H9 (cell line): ENCODE data around the gene GOT1. TPM values are rescaled to one million over a fixed set of nuclear protein-coding genes. Genes with fewer than 3 reads are reported as not detected.

ENCODE experiments used
- DNase-seq: peaks from one replicate; pipeline ENCODE4 v3.0.0-alpha.2; 2017
- H2AFZ ChIP-seq: one replicate; pipeline ENCODE4 v1.6.1; 2013; ENCODE audit warnings: mild to moderate bottlenecking, low read length, control low read depth, moderate library complexity
- H2AK5ac ChIP-seq: 2 replicates; pipeline ENCODE4 v1.6.1; 2013; ENCODE audit warnings: low read length, control low read depth, mixed read lengths; ENCODE audit not compliant: insufficient read length
- H2BK120ac ChIP-seq: one replicate; pipeline ENCODE4 v1.6.1; 2013; ENCODE audit warnings: low read depth, mild to moderate bottlenecking, low read length, control low read depth, inconsistent platforms; ENCODE audit not compliant: poor library complexity, severe bottlenecking
- H2BK12ac ChIP-seq: 2 replicates; pipeline ENCODE4 v1.6.1; 2013; ENCODE audit warnings: low read length, control low read depth, mixed read lengths, low read depth; ENCODE audit not compliant: insufficient read length
- H2BK15ac ChIP-seq: 2 replicates; pipeline ENCODE4 v1.6.1; 2013; ENCODE audit warnings: low read depth, low read length, control low read depth
- H2BK20ac ChIP-seq: one replicate; pipeline ENCODE4 v1.6.1; 2013; ENCODE audit warnings: low read depth, mild to moderate bottlenecking, low read length, control low read depth, inconsistent platforms; ENCODE audit not compliant: poor library complexity, severe bottlenecking
- H2BK5ac ChIP-seq: 2 replicates; pipeline ENCODE4 v1.6.1; 2013; ENCODE audit warnings: low read length, control low read depth, mixed read lengths; ENCODE audit not compliant: insufficient read length
- H3K14ac ChIP-seq: 2 replicates; pipeline ENCODE4 v1.6.1; 2013; ENCODE audit warnings: low read length, control low read depth; ENCODE audit not compliant: insufficient read depth
- H3K18ac ChIP-seq: 2 replicates; pipeline ENCODE4 v1.6.1; 2013; ENCODE audit warnings: low read depth, mild to moderate bottlenecking, mixed read lengths, low read length, control low read depth; ENCODE audit not compliant: insufficient read length
- H3K23ac ChIP-seq: 2 replicates; pipeline ENCODE4 v1.6.1; 2013; ENCODE audit warnings: low read length, control low read depth, mixed read lengths, low read depth; ENCODE audit not compliant: insufficient read length
- H3K23me2 ChIP-seq: 2 replicates; pipeline ENCODE4 v1.6.1; 2013; ENCODE audit warnings: low read depth, mild to moderate bottlenecking, mixed read lengths, low read length, control low read depth; ENCODE audit not compliant: insufficient read length, poor library complexity, severe bottlenecking
- H3K27ac ChIP-seq: 2 replicates; pipeline ENCODE4 v1.5.1; 2013; ENCODE audit warnings: low read length, control low read depth, mixed read lengths, low read depth; ENCODE audit not compliant: insufficient read length
- H3K27me3 ChIP-seq: 2 replicates; pipeline ENCODE4 v1.6.1; 2013; ENCODE audit warnings: low read length, control low read depth, inconsistent platforms; ENCODE audit not compliant: insufficient read depth
- H3K4ac ChIP-seq: 2 replicates; pipeline ENCODE4 v1.6.1; 2013; ENCODE audit warnings: low read depth, mild to moderate bottlenecking, control low read depth, inconsistent platforms, low read length, moderate library complexity
- H3K4me1 ChIP-seq: 2 replicates; pipeline ENCODE4 v1.6.1; 2013; ENCODE audit warnings: low read length, control low read depth, inconsistent platforms; ENCODE audit not compliant: insufficient read depth
- H3K4me2 ChIP-seq: 2 replicates; pipeline ENCODE4 v1.6.1; 2013; ENCODE audit warnings: low read length, control low read depth, mixed read lengths; ENCODE audit not compliant: insufficient read length, insufficient read depth
- H3K56ac ChIP-seq: 2 replicates; pipeline ENCODE4 v1.6.1; 2013; ENCODE audit warnings: low read depth, mild to moderate bottlenecking, mixed read lengths, low read length, control low read depth; ENCODE audit not compliant: insufficient read length
- H3K79me1 ChIP-seq: 2 replicates; pipeline ENCODE4 v1.6.1; 2013; ENCODE audit warnings: low read depth, mild to moderate bottlenecking, moderate library complexity, low read length, control low read depth, inconsistent platforms; ENCODE audit not compliant: insufficient read depth, poor library complexity, severe bottlenecking
- H3K79me2 ChIP-seq: 2 replicates; pipeline ENCODE4 v1.6.1; 2013; ENCODE audit warnings: low read length, control low read depth, inconsistent platforms; ENCODE audit not compliant: insufficient read depth
- H3K9ac ChIP-seq: 2 replicates; pipeline ENCODE4 v1.6.1; 2013; ENCODE audit warnings: low read length, control low read depth, mixed read lengths; ENCODE audit not compliant: insufficient read length; ENCODE audit errors: extremely low read depth
- H3K9me3 ChIP-seq: one replicate; pipeline ENCODE4 v1.6.1; 2013; ENCODE audit warnings: low read depth, low read length, inconsistent platforms; ENCODE audit not compliant: control insufficient read depth
- H3T11ph ChIP-seq: one replicate; pipeline ENCODE4 v1.6.1; 2013; ENCODE audit warnings: mild to moderate bottlenecking, low read length, control low read depth, inconsistent platforms
- H4K20me1 ChIP-seq: one replicate; pipeline ENCODE4 v1.6.1; 2013; ENCODE audit not compliant: control insufficient read depth, insufficient read length, insufficient read depth
- H4K5ac ChIP-seq: 2 replicates; pipeline ENCODE4 v1.6.1; 2013; ENCODE audit warnings: low read depth, mild to moderate bottlenecking, mixed read lengths, low read length, control low read depth; ENCODE audit not compliant: insufficient read length
- H4K8ac ChIP-seq: replicated peaks from 2 replicates; pipeline ENCODE4 v1.6.1; 2013; ENCODE audit warnings: low read length, control low read depth, mixed read lengths, low read depth; ENCODE audit not compliant: insufficient read length
- H4K91ac ChIP-seq: 2 replicates; pipeline ENCODE4 v1.6.1; 2013; ENCODE audit warnings: low read depth, mild to moderate bottlenecking, moderate library complexity, mixed read lengths, low read length, control low read depth; ENCODE audit not compliant: insufficient read length
- H3K27ac Mint-ChIP-seq, 3 experiments: 2 replicates in 2 of 3; 3 replicates in 1 of 3; pipeline ENCODE4 v1.8.0; 2020 to 2021; ENCODE audit warnings: mixed read lengths in 3 of 3, mild to moderate bottlenecking in 1 of 3, moderate library complexity in 1 of 3
- H3K27me3 Mint-ChIP-seq: 2 replicates; pipeline ENCODE4 v1.8.0; 2021; ENCODE audit warnings: low read depth, mild to moderate bottlenecking, moderate library complexity, mixed read lengths
- H3K36me3 Mint-ChIP-seq, 3 experiments: 2 replicates in 2 of 3; 3 replicates in 1 of 3; pipeline ENCODE4 v1.8.0; 2020 to 2021; ENCODE audit warnings: low read depth in 3 of 3, mixed read lengths in 3 of 3; ENCODE audit not compliant: insufficient read depth in 1 of 3
- H3K4me1 Mint-ChIP-seq, 2 experiments: 2 replicates each; pipeline ENCODE4 v1.8.0; 2020; ENCODE audit warnings: mixed read lengths in 2 of 2
- H3K4me3 Mint-ChIP-seq, 2 experiments: 2 replicates in 1 of 2; 3 replicates in 1 of 2; pipeline ENCODE4 v1.8.0; 2020 to 2021; ENCODE audit warnings: mild to moderate bottlenecking in 2 of 2, mixed read lengths in 2 of 2, moderate library complexity in 1 of 2
- H3K9me3 Mint-ChIP-seq, 2 experiments: 2 replicates in 1 of 2; 3 replicates in 1 of 2; pipeline ENCODE4 v1.8.0; 2020; ENCODE audit warnings: mild to moderate bottlenecking in 2 of 2, mixed read lengths in 2 of 2, moderate library complexity in 1 of 2
- CTCF ChIP-seq: fragments of 200-600 bp; sonication (generic); conservative IDR thresholded peaks from 3 replicates; pipeline ENCODE4 v1.8.0; 2021; ENCODE audit warnings: antibody characterized with exemption, mild to moderate bottlenecking
- WGBS: extraction: QIAGEN DNeasy Blood & Tissue Kit; methylation state at CpG from one replicate; pipeline ENCODE4 v1.1.7; 2013; ENCODE audit warnings: missing lambda C conversion rate, low lambda C conversion rate, mixed read lengths; ENCODE audit not compliant: insufficient read length; ENCODE audit errors: extremely low coverage; 5-methylcytosine and 5-hydroxymethylcytosine counted together
- total RNA-seq: library from RNA; stranded (reverse); gene quantifications from 2 replicates; pipeline ENCODE4 v1.2.1, GENCODE V29; 2021

GOT1 gene
- total RNA-seq, 1 experiment from 2014 or later: 43.3 TPM

- peak overlapping the region; percentile 2 to 10; a peak in 3 of 5 replicates for H3K4me3 Mint-ChIP-seq
- H3K27me3 ChIP-seq: no peaks in the 10 kb centered on the region
These were observed 21.0 kb upstream of the GOT1 start for GRCh38 chr10:99451499-99451788.

More at GRCh38 chr10:99451499-99451788, 21.0 kb upstream of the GOT1 start:
- Mint-ChIP-seq H3K9me3 (no peaks in the 10 kb centered on the region), H3K4me1 (peaks cover 24 to 29% of the 10 kb centered on the region in 2 experiments), H3K27me3 (peaks cover 7% of the 10 kb centered on the region), H3K27ac (no peak overlapping the region), H3K36me3 (no peaks in the 10 kb centered on the region)
- Histone ChIP-seq H3K27ac (no peak overlapping the region), H2BK12ac (no peak overlapping the region), H2BK20ac (no peak overlapping the region), H3K9ac (no peak overlapping the region), H4K20me1 (no peaks in the 10 kb centered on the region), H3T11ph (no peak overlapping the region), H3K56ac (no peak overlapping the region), H3K4me1 (peaks cover 9% of the 10 kb centered on the region; the same call in 1 of the 2 replicates), H2BK5ac (no peak overlapping the region), H3K79me2 (no peaks in the 10 kb centered on the region), H3K9me3 (no peaks in the 10 kb centered on the region), H2BK15ac (no peak overlapping the region), H4K91ac (no peak overlapping the region), H3K4ac (no peak overlapping the region), H4K8ac (no peak overlapping the region), H3K18ac (no peak overlapping the region), H2AFZ (no peak overlapping the region), H3K23ac (no peak overlapping the region), H3K4me2 (peak overlapping the region; percentile 36), H3K23me2 (no peaks in the 10 kb centered on the region), H2BK120ac (no peak overlapping the region), H3K79me1 (no peaks in the 10 kb centered on the region), H4K5ac (no peak overlapping the region), H2AK5ac (no peak overlapping the region), H3K14ac (no peak overlapping the region)
- DNase-seq: no peak
- no peak for TF ChIP-seq CTCF
- WGBS: no CpG with 5 or more reads among the region's 5 CpGs
